HepG2 (cell line): ENCODE measurements around the gene IDH3G. TPM values are rescaled to one million over a fixed set of nuclear protein-coding genes. Genes with fewer than 3 reads are reported as not detected.

Source experiments
- CHD2 ChIP-seq: IDR thresholded peaks from 2 replicates; pipeline ENCODE4 v1.6.1; 2011; ENCODE audit warnings: low read depth, low read length, improper control_type of control experiment
- EEA1 ChIP-seq: sonication (generic); formaldehyde crosslinking; IDR thresholded peaks from 2 replicates; pipeline ENCODE4 v1.5.1; 2020; ENCODE audit warnings: mild to moderate bottlenecking, missing genetic modification reagents, borderline replicate concordance
- GATAD1 ChIP-seq: IDR thresholded peaks from 2 replicates; pipeline ENCODE4 v1.6.1; 2016; ENCODE audit warnings: missing genetic modification reagents, missing compliant biosample characterization
- GZF1 ChIP-seq: sonication (generic); formaldehyde crosslinking; IDR thresholded peaks from 2 replicates; pipeline ENCODE4 v1.5.1; 2020; ENCODE audit warnings: mild to moderate bottlenecking, missing genetic modification reagents
- HOXA9 ChIP-seq: sonication (generic); formaldehyde crosslinking; IDR thresholded peaks from 2 replicates; pipeline ENCODE4 v1.8.1; 2022; ENCODE audit warnings: missing genetic modification reagents, mild to moderate bottlenecking, moderate library complexity, borderline replicate concordance
- KLF12 ChIP-seq: sonication (generic); formaldehyde crosslinking; IDR thresholded peaks from 2 replicates; pipeline ENCODE4 v1.4.0; 2020; ENCODE audit warnings: missing genetic modification reagents, borderline replicate concordance
- MIXL1 ChIP-seq: IDR thresholded peaks from 2 replicates; pipeline ENCODE4 v1.6.1; 2016
- MLLT10 ChIP-seq: sonication (generic); formaldehyde crosslinking; IDR thresholded peaks from 2 replicates; pipeline ENCODE4 v1.4.0; 2020; ENCODE audit warnings: missing genetic modification reagents
- MXD4 ChIP-seq: IDR thresholded peaks from 2 replicates; pipeline ENCODE4 v1.6.1; 2016; ENCODE audit warnings: mild to moderate bottlenecking, missing biosample characterization, missing genetic modification reagents
- PHF20 ChIP-seq: sonication (generic); formaldehyde crosslinking; IDR thresholded peaks from 2 replicates; pipeline ENCODE4 v1.5.0; 2020; ENCODE audit warnings: mild to moderate bottlenecking, missing genetic modification reagents
- POGK ChIP-seq: sonication (generic); formaldehyde crosslinking; conservative IDR thresholded peaks from 2 replicates; pipeline ENCODE4 v1.8.0; 2022; ENCODE audit warnings: mild to moderate bottlenecking, moderate library complexity, missing genetic modification reagents
- TAF1 ChIP-seq: sonication (generic); formaldehyde crosslinking; IDR thresholded peaks from 2 replicates; pipeline ENCODE4 v1.4.0; 2020; ENCODE audit warnings: missing genetic modification reagents
- ZNF232 ChIP-seq: sonication (generic); formaldehyde crosslinking; IDR thresholded peaks from 2 replicates; pipeline ENCODE4 v1.4.0; 2020; ENCODE audit warnings: missing genetic modification reagents, borderline replicate concordance
- ZNF772 ChIP-seq: sonication (generic); formaldehyde crosslinking; IDR thresholded peaks from 2 replicates; pipeline ENCODE4 v1.5.0; 2020; ENCODE audit warnings: mild to moderate bottlenecking, missing genetic modification reagents
- ZNF891 ChIP-seq: sonication (generic); formaldehyde crosslinking; IDR thresholded peaks from 2 replicates; pipeline ENCODE4 v1.5.0; 2020; ENCODE audit warnings: mild to moderate bottlenecking, missing genetic modification reagents
- polyA plus RNA-seq, 8 experiments: library from polyadenylated mRNA; depleted of rRNA in 3 of 8; stranded (reverse) in 7 of 8; unstranded in 1 of 8; fragments of >200 nt; fragmentation: Illumina TruSeq in 4 of 8; extraction: Trizol in 4 of 8; gene quantifications; 2 replicates each; pipeline versions ENCODE4 v1.2.1 to v1.2.3, GENCODE V29; 2011 to 2016; ENCODE audit warnings: low read depth in 4 of 8, missing spikeins in 1 of 8, mixed read lengths in 1 of 8; ENCODE audit not compliant: insufficient read depth in 1 of 8
- total RNA-seq, 5 experiments: library from RNA; depleted of rRNA; stranded (reverse); fragments of >200 nt; fragmentation: Illumina TruSeq; extraction: Trizol; gene quantifications; 2 replicates each; pipeline ENCODE4 v1.2.3, GENCODE V29; 2016; ENCODE audit warnings: low read depth in 1 of 5
- TF ChIP-seq, protein P1 (sequence below): sonication (generic); formaldehyde crosslinking; IDR thresholded peaks from 2 replicates; pipeline ENCODE4 v1.8.0; 2022; ENCODE audit warnings: mild to moderate bottlenecking, missing genetic modification reagents
- TF ChIP-seq, protein P2 (sequence below): sonication (generic); formaldehyde crosslinking; IDR thresholded peaks from 2 replicates; pipeline ENCODE4 v1.8.0; 2022; ENCODE audit warnings: low read depth, missing genetic modification reagents
- TF ChIP-seq, protein P3 (sequence below): sonication (generic); formaldehyde crosslinking; conservative IDR thresholded peaks from 2 replicates; pipeline ENCODE4 v1.4.0; 2020; ENCODE audit warnings: mild to moderate bottlenecking, missing genetic modification reagents, moderate library complexity

IDH3G gene
- total and polyA plus RNA-seq, 2 of the 13 experiments (the other 11 are each of a cell fraction or from before 2014, with no cell fraction given) = 18.7 to 35.5 TPM

GRCh38 chrX:153794018-153794896 is at the start of gene IDH3G, which contains the start of gene SSR4 (continued):
- TF ChIP-seq, protein P1, sequence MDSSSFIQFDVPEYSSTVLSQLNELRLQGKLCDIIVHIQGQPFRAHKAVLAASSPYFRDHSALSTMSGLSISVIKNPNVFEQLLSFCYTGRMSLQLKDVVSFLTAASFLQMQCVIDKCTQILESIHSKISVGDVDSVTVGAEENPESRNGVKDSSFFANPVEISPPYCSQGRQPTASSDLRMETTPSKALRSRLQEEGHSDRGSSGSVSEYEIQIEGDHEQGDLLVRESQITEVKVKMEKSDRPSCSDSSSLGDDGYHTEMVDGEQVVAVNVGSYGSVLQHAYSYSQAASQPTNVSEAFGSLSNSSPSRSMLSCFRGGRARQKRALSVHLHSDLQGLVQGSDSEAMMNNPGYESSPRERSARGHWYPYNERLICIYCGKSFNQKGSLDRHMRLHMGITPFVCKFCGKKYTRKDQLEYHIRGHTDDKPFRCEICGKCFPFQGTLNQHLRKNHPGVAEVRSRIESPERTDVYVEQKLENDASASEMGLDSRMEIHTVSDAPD (CRISPR knock-in tag) = 0 out of 2 replicates have a peak, but pooled peaks have one; percentile 21
- TF ChIP-seq ZNF891 (CRISPR knock-in tag) = 0 out of 2 replicates have a peak, but pooled peaks have one; percentile 19
- TF ChIP-seq GATAD1 (CRISPR knock-in tag) = peak; percentile 81
- TF ChIP-seq POGK (CRISPR knock-in tag) = 0 out of 2 replicates have a peak, but pooled peaks have one; percentile 38
- no peak for TF ChIP-seq GZF1 (CRISPR knock-in tag)
- TF ChIP-seq MIXL1 (CRISPR knock-in tag) = no peak
- no peak for TF ChIP-seq ZNF232 (CRISPR knock-in tag)
- TF ChIP-seq MXD4 (CRISPR knock-in tag) = peak; percentile 72
- TF ChIP-seq, protein P2, sequence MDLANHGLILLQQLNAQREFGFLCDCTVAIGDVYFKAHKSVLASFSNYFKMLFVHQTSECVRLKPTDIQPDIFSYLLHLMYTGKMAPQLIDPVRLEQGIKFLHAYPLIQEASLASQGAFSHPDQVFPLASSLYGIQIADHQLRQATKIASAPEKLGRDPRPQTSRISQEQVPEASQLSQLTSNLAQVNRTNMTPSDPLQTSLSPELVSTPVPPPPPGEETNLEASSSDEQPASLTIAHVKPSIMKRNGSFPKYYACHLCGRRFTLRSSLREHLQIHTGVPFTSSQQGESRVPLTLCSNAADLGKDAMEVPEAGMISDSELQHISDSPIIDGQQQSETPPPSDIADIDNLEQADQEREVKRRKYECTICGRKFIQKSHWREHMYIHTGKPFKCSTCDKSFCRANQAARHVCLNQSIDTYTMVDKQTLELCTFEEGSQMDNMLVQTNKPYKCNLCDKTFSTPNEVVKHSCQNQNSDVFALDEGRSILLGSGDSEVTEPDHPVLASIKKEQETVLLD (CRISPR knock-in tag) = peak; percentile 84
- TF ChIP-seq TAF1 (CRISPR knock-in tag) = peak; percentile 67
- TF ChIP-seq, protein P3, sequence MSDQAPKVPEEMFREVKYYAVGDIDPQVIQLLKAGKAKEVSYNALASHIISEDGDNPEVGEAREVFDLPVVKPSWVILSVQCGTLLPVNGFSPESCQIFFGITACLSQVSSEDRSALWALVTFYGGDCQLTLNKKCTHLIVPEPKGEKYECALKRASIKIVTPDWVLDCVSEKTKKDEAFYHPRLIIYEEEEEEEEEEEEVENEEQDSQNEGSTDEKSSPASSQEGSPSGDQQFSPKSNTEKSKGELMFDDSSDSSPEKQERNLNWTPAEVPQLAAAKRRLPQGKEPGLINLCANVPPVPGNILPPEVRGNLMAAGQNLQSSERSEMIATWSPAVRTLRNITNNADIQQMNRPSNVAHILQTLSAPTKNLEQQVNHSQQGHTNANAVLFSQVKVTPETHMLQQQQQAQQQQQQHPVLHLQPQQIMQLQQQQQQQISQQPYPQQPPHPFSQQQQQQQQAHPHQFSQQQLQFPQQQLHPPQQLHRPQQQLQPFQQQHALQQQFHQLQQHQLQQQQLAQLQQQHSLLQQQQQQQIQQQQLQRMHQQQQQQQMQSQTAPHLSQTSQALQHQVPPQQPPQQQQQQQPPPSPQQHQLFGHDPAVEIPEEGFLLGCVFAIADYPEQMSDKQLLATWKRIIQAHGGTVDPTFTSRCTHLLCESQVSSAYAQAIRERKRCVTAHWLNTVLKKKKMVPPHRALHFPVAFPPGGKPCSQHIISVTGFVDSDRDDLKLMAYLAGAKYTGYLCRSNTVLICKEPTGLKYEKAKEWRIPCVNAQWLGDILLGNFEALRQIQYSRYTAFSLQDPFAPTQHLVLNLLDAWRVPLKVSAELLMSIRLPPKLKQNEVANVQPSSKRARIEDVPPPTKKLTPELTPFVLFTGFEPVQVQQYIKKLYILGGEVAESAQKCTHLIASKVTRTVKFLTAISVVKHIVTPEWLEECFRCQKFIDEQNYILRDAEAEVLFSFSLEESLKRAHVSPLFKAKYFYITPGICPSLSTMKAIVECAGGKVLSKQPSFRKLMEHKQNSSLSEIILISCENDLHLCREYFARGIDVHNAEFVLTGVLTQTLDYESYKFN (CRISPR knock-in tag) = no peak; the same call in 1 of the 2 replicates
- TF ChIP-seq CHD2 = peak; percentile 96
- 0 out of 2 replicates have a peak, but pooled peaks have one; percentile 48 for TF ChIP-seq HOXA9
- TF ChIP-seq EEA1 (CRISPR knock-in tag) = 0 out of 2 replicates have a peak, but pooled peaks have one; percentile 25
- no peak for TF ChIP-seq KLF12
- peak; percentile 60 for TF ChIP-seq PHF20 (CRISPR knock-in tag)
- TF ChIP-seq ZNF772 = peak; percentile 65
- no peak for TF ChIP-seq MLLT10 (CRISPR knock-in tag)
